GM12872 (cell line): ENCODE measurements around the gene SLC51A.

Experiments used
- TF ChIP-seq, protein P1 (sequence below): IDR thresholded peaks from 3 replicates; pipeline ENCODE4 v1.5.1; 2011; ENCODE audit warnings: low read depth, mild to moderate bottlenecking, low read length, moderate library complexity; ENCODE audit not compliant: insufficient read depth

SLC51A gene

DNA sequence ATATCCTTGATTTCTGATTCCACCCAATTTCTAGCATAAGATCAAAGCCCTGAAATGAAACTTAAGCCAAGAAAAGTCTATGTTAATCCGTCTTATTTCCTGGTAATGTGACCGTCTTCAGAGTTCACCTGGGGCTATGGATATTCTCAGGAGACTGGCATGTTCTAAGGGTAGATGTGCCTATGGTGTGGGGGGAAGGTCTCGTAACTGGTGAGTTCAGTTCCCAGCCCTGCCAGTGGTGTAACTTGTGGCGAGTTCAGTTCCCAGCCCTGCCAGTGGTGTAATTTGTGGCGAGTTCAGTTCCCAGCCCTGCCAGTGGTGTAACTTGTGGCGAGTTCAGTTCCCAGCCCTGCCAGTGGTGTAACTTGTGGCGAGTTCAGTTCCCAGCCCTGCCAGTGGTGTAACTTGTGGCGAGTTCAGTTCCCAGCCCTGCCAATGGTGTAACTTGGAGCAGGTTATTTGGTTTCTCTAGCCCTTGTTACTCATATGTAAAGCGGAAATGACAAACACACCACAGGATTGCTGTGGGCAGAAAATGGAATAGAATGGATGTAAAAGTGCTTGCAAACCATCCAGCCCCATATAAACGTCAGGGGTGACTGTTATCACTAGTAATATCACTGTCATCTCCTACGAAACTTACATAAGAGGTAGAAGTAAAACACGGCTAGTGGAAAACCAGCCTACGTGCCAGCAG is 30.4 kb downstream of the SLC51A start:
- TF ChIP-seq, protein P1, sequence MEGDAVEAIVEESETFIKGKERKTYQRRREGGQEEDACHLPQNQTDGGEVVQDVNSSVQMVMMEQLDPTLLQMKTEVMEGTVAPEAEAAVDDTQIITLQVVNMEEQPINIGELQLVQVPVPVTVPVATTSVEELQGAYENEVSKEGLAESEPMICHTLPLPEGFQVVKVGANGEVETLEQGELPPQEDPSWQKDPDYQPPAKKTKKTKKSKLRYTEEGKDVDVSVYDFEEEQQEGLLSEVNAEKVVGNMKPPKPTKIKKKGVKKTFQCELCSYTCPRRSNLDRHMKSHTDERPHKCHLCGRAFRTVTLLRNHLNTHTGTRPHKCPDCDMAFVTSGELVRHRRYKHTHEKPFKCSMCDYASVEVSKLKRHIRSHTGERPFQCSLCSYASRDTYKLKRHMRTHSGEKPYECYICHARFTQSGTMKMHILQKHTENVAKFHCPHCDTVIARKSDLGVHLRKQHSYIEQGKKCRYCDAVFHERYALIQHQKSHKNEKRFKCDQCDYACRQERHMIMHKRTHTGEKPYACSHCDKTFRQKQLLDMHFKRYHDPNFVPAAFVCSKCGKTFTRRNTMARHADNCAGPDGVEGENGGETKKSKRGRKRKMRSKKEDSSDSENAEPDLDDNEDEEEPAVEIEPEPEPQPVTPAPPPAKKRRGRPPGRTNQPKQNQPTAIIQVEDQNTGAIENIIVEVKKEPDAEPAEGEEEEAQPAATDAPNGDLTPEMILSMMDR: no peak

DNA sequence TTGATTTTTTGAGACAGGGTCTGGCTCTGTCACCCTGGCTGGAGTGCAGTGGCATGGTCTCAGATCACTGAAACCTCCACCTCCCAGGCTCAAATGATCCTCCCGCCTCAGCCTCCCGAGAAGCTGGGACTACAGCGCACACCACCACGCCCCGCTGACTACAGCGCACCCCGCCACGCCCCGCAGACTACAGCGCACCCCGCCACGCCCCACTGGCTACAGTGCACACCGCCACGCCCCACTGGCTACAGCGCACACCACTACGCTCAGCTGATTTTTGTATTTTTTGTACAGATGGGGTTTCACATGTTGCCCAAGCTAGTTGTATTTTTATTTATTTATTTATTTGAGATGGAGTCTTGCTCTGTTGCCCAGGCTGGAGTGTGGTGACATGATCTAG is 35.6 kb downstream of the SLC51A start:
- TF ChIP-seq, protein P1: no peak

DNA sequence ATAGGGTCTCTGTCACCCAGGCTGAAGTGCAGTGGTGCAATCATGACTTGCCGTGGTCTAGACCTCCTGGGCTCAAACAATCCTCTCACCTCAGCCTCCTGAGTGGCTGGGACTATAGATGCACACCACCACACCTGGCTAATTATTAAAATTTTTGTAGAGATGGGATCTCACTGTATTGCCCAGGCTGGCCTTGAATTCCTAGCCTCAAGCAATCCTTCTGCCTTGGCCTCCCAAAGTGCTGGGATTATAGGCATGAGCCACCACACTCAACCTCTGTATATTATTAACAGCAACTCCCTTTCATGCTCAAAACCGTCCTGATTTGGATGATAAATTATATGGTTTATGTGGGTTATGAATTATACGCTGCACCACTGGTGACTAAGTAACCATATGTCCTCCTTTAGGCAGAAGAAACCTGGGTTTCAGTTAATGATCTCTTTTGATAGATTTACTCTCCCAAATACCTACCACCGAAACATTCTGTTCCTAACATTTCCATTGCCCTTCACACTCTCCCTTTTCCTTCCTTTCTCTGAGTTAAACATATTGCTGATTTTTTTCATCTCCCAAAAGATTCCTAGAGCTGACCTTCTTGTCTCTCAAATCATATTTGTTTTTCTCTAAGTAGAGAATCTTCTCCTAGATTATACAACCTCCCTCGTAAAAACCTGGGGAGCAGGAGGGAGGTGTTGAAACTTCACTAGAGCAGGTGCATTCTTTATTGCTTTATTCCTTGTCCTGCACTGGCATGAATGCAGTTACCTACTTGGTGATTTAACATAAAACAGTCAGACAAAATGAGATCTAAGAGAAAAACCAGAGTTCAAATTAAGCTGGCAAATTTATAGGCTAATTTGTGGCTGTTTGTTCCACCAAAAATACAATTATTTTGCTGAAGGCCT is 38.3 kb downstream of the SLC51A start:
- TF ChIP-seq, protein P1: no peak

DNA sequence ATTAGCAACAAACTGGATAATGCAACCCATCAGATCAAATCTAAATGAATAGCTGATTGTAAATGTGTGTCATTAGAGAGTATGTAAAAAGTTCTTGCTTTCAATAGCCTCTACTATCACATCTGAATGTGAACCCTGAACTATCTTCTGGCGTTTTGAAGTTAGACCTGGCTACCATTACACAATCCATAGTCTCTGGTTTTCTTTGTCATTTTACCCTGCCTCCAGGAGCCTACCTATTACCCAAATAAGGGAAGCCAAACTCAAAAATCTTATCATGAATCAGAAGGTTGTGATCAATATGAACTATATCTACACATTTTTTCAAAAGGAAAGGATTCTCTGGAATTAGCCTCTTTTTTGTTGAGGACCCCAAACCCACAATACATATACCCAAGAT is 39.4 kb downstream of the SLC51A start:
- TF ChIP-seq, protein P1: no peak

DNA sequence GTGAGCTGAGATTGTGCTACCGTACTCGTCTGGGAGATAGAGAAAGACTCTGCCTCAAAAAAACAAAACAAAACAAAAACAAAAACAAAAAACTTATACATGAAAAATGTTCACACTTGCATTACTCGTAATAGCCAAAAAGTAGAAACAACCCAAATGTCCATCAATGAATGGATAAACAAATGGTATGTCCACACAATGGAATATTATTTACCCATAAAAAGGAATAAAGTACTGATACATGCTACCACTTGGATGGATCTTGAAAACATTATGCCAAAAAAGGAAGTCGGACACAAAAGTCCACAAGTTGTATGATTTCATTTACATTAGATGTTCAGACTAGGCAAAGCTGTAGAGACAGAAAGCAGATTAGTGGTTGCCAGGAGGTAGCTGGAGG is 44.5 kb downstream of the SLC51A start:
- TF ChIP-seq, protein P1: no peak

DNA sequence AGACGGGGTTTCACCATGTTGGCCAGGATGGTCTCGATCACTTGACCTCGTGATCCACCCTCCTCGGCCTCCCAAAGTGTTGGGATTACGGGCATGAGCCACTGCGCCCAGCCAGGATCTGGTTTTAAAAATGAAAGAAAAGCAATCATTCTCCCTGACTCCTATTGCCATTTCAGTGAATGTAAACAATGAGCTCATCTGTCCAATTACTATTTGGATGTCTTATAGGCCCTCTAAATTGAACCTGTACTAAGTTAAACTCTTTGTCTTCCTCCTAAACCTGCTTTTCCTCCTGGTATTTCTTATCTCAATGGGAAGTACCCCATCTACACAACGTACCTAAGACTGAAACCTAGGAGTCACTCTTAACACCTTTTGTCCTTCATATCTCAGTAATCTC is 47.5 kb downstream of the SLC51A start:
- TF ChIP-seq, protein P1: no peak

DNA sequence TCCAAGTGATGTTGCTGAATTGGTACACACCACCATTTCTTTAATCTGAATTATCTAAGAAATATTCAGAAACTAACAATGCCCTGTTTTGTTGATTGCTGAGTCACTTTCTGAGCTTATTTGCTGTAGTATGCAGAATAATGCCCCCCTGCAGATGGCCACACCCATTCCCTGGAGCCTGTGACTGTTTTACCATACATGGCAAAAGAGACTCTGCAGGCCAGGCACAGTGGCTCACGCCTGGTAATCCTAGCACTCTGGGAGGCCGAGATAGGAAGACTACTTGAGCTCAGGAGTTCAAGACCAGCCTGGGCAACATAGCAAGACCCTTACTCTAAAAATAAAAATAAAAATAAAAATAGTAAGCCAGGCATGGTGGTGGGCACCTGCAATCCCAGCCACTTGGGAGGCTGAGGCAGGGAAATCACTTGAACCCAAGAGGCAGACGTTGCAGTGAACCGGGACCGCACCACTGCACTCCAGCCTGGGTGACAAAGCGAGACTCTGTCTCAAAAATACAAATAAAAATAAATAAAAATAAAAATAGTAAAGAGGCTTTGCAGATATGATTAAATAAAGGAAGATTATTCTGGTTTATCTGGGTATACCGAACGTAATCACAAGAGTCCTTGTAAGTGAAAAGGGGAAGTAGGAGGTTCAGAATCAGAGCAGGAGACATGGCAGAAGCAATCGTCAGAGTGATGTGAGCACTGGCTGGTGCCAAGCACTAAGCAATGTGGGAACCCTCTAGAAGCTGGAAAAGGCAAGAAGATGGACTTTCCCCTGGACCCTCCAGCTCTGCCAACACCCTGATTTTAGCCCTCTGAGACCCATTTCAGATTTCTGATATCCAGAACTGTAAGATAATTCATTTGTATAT is 52.2 kb downstream of the SLC51A start:
- TF ChIP-seq, protein P1: no peak
